Measurements from ENCODE around the gene CABYR.

- TF ChIP-seq, protein P1, sequence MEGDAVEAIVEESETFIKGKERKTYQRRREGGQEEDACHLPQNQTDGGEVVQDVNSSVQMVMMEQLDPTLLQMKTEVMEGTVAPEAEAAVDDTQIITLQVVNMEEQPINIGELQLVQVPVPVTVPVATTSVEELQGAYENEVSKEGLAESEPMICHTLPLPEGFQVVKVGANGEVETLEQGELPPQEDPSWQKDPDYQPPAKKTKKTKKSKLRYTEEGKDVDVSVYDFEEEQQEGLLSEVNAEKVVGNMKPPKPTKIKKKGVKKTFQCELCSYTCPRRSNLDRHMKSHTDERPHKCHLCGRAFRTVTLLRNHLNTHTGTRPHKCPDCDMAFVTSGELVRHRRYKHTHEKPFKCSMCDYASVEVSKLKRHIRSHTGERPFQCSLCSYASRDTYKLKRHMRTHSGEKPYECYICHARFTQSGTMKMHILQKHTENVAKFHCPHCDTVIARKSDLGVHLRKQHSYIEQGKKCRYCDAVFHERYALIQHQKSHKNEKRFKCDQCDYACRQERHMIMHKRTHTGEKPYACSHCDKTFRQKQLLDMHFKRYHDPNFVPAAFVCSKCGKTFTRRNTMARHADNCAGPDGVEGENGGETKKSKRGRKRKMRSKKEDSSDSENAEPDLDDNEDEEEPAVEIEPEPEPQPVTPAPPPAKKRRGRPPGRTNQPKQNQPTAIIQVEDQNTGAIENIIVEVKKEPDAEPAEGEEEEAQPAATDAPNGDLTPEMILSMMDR (IDR thresholded peaks at IDR 0.05; ENCODE audit: low read length) = no peak
- no peak for TF ChIP-seq EZH2 (optimal IDR thresholded peaks at IDR 0.05; ENCODE audit: low read depth, low read length)
Observed at GRCh38 chr18:24177499-24178133, 38.8 kb downstream of the CABYR start.

Data from MM.1S (cell line).